Endodermal cell (in vitro differentiated cells): ENCODE measurements around the gene PRDM15. TPM values are rescaled to one million over a fixed set of nuclear protein-coding genes. Genes with fewer than 3 reads are reported as not detected.

Experiments
- DNase-seq: peaks from one replicate; pipeline ENCODE4 v3.0.0-alpha.2; 2017
- H3K27ac ChIP-seq: 2 replicates; pipeline ENCODE4 v1.5.1; 2013; ENCODE audit warnings: mild to moderate bottlenecking, low read depth, low read length, moderate library complexity
- H3K27me3 ChIP-seq: 2 replicates; pipeline ENCODE4 v1.6.1; 2013; ENCODE audit warnings: mild to moderate bottlenecking, low read length, moderate library complexity; ENCODE audit not compliant: insufficient read depth, control insufficient read depth, poor library complexity, severe bottlenecking
- H3K36me3 ChIP-seq: 2 replicates; pipeline ENCODE4 v1.7.0; 2013; ENCODE audit warnings: mild to moderate bottlenecking, low read length, moderate library complexity; ENCODE audit not compliant: control insufficient read depth, insufficient read depth
- H3K4me1 ChIP-seq: one replicate; pipeline ENCODE4 v1.7.0; 2013; ENCODE audit warnings: low read length; ENCODE audit not compliant: control insufficient read depth, insufficient read depth
- H3K4me3 ChIP-seq: 2 replicates; pipeline ENCODE4 v1.5.1; 2013; ENCODE audit warnings: mild to moderate bottlenecking, low read length, moderate library complexity
- H3K9ac ChIP-seq: 2 replicates; pipeline ENCODE4 v1.6.1; 2013; ENCODE audit warnings: mild to moderate bottlenecking, low read length, moderate library complexity; ENCODE audit not compliant: poor library complexity, severe bottlenecking; ENCODE audit errors: extremely low read depth
- H3K9me3 ChIP-seq: 2 replicates; pipeline ENCODE4 v1.6.1; 2013; ENCODE audit warnings: mild to moderate bottlenecking, low read length, moderate library complexity; ENCODE audit not compliant: control insufficient read depth
- H3K27ac Mint-ChIP-seq: 2 replicates; pipeline ENCODE4 v1.8.0; 2020; ENCODE audit warnings: mixed read lengths
- H3K27me3 Mint-ChIP-seq: 2 replicates; pipeline ENCODE4 v1.8.0; 2021; ENCODE audit warnings: mild to moderate bottlenecking, mixed read lengths; ENCODE audit not compliant: insufficient read depth
- H3K36me3 Mint-ChIP-seq: 2 replicates; pipeline ENCODE4 v1.8.0; 2020; ENCODE audit warnings: low read depth, mixed read lengths
- H3K4me1 Mint-ChIP-seq: 2 replicates; pipeline ENCODE4 v1.8.0; 2020; ENCODE audit warnings: mixed read lengths
- H3K4me3 Mint-ChIP-seq: 2 replicates; pipeline ENCODE4 v1.8.0; 2020; ENCODE audit warnings: mild to moderate bottlenecking, moderate library complexity, mixed read lengths
- H3K9me3 Mint-ChIP-seq: 2 replicates; pipeline ENCODE4 v1.8.0; 2020; ENCODE audit warnings: mild to moderate bottlenecking, mixed read lengths
- CTCF ChIP-seq: fragments of 200-600 bp; sonication (generic); conservative IDR thresholded peaks from 2 replicates; pipeline ENCODE4 v1.5.0; 2021; ENCODE audit warnings: antibody characterized with exemption, mild to moderate bottlenecking
- WGBS, 2 experiments: methylation state at CpG; one replicate each; pipeline versions ENCODE4 v1.1.5 to v1.1.7; 2013; ENCODE audit warnings: missing lambda C conversion rate in 2 of 2, mixed read lengths in 1 of 2; ENCODE audit not compliant: insufficient coverage in 1 of 2, insufficient read length in 1 of 2; 5-methylcytosine and 5-hydroxymethylcytosine counted together
- total RNA-seq, 2 donors: library from RNA; stranded (reverse); fragmentation: NEBNext Ultra II Directional in 1 of 2; extraction: Animal tissue kit (Norgen Biotek cat#: 25700) in 1 of 2; gene quantifications; 2 replicates in 1 of 2; 3 replicates in 1 of 2; pipeline ENCODE4 v1.2.1, GENCODE V29; 2021

PRDM15 gene
- total RNA-seq, 2 donors from 2014 or later: 8.8 to 10.1 TPM

- no peak overlapping the region for H3K4me3 Mint-ChIP-seq
- no peak overlapping the region for H3K27ac ChIP-seq
- no peak overlapping the region for H3K27ac Mint-ChIP-seq
- H3K27me3 Mint-ChIP-seq: no peaks in the 10 kb centered on the region
- peaks cover 10% of the 10 kb centered on the region for H3K4me1 Mint-ChIP-seq
- TF ChIP-seq CTCF: no peak
- peaks cover 15% of the 10 kb centered on the region for H3K36me3 Mint-ChIP-seq
- peaks cover 5% of the 10 kb centered on the region for H3K4me1 ChIP-seq
- H3K9me3 ChIP-seq: no peaks in the 10 kb centered on the region
- no peak for DNase-seq
- no peak overlapping the region for H3K9ac ChIP-seq
- H3K27me3 ChIP-seq: no peaks in the 10 kb centered on the region
- 84 to 100% methylated on average over 1 to 6 of the region's 6 CpGs for WGBS, 2 experiments
- H3K4me3 ChIP-seq: no peak overlapping the region
- no peaks in the 10 kb centered on the region for H3K9me3 Mint-ChIP-seq
- no peaks in the 10 kb centered on the region for H3K36me3 ChIP-seq
These were observed 11.2 kb upstream of the PRDM15 start for GRCh38 chr21:41890355-41890754.

- Histone ChIP-seq H3K27ac (no peak overlapping the region), H3K9ac (no peak overlapping the region), H3K9me3 (no peaks in the 10 kb centered on the region), H3K27me3 (no peaks in the 10 kb centered on the region), H3K36me3 (no peaks in the 10 kb centered on the region), H3K4me1 (no peaks in the 10 kb centered on the region), H3K4me3 (no peak overlapping the region)
- Mint-ChIP-seq H3K27ac (peak overlapping the region; percentile 35), H3K4me1 (peaks cover 7% of the 10 kb centered on the region), H3K36me3 (peaks cover 13% of the 10 kb centered on the region), H3K27me3 (no peaks in the 10 kb centered on the region), H3K9me3 (no peaks in the 10 kb centered on the region), H3K4me3 (no peak overlapping the region)
- DNase-seq: no peak
- WGBS, 2 experiments: 88 to 95% methylated on average over 9 to 13 of the region's 13 CpGs
- TF ChIP-seq CTCF: no peak
These were observed 9.7 kb upstream of the PRDM15 start for GRCh38 chr21:41888749-41889376.

GRCh38 chr21:41887667-41888066, 8.5 kb upstream of the PRDM15 start:
- Histone ChIP-seq H3K9me3 (no peaks in the 10 kb centered on the region), H3K9ac (no peak overlapping the region), H3K4me3 (no peak overlapping the region), H3K4me1 (no peaks in the 10 kb centered on the region), H3K27ac (no peak overlapping the region), H3K36me3 (no peaks in the 10 kb centered on the region), H3K27me3 (no peaks in the 10 kb centered on the region)
- WGBS, 2 experiments: 96 to 100% methylated on average over 2 to 5 of the region's 5 CpGs
- no peak overlapping the region for H3K27ac Mint-ChIP-seq
- no peak for TF ChIP-seq CTCF
- H3K4me1 Mint-ChIP-seq: peaks cover 7% of the 10 kb centered on the region
- H3K36me3 Mint-ChIP-seq: peaks cover 13% of the 10 kb centered on the region
- H3K27me3 Mint-ChIP-seq: no peaks in the 10 kb centered on the region
- DNase-seq: no peak
- H3K4me3 Mint-ChIP-seq: no peak overlapping the region
- H3K9me3 Mint-ChIP-seq: no peaks in the 10 kb centered on the region
